ENCODE measurements around the gene CYP2W1. TPM values are rescaled to one million over a fixed set of nuclear protein-coding genes. Genes with fewer than 3 reads are reported as not detected.

The CYP2W1 gene
- total and polyA plus RNA-seq, 11 donors: not detected

- WGBS, 4 donors: 87 to 95% (median 90%) methylated on average over 20 to 24 of the region's 24 CpGs
- DNase-seq (no peak), ATAC-seq (no peak)
- H3K36me3 ChIP-seq: peaks cover 0 to under 1% (median 0%) of the 10 kb centered on the region in 9 donors
- intact Hi-C loops (cut with DNase I): no loop called here
- H3K4me1 ChIP-seq: peaks cover 3 to 18% (median 13%) of the 10 kb centered on the region in 12 donors
- H3K27ac ChIP-seq: no peak overlapping the region
- H3K4me3 ChIP-seq: no peak overlapping the region
- H3K27me3 ChIP-seq: peaks cover 0 to 9% (median 0%) of the 10 kb centered on the region in 9 donors
- TF ChIP-seq, protein P1, sequence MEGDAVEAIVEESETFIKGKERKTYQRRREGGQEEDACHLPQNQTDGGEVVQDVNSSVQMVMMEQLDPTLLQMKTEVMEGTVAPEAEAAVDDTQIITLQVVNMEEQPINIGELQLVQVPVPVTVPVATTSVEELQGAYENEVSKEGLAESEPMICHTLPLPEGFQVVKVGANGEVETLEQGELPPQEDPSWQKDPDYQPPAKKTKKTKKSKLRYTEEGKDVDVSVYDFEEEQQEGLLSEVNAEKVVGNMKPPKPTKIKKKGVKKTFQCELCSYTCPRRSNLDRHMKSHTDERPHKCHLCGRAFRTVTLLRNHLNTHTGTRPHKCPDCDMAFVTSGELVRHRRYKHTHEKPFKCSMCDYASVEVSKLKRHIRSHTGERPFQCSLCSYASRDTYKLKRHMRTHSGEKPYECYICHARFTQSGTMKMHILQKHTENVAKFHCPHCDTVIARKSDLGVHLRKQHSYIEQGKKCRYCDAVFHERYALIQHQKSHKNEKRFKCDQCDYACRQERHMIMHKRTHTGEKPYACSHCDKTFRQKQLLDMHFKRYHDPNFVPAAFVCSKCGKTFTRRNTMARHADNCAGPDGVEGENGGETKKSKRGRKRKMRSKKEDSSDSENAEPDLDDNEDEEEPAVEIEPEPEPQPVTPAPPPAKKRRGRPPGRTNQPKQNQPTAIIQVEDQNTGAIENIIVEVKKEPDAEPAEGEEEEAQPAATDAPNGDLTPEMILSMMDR (IDR thresholded peaks at IDR 0.05): no peak
- TF ChIP-seq POLR2A (IDR thresholded peaks at IDR 0.05): no peak
- H3K9me3 ChIP-seq: no peaks in the 10 kb centered on the region
These were observed 4.4 kb upstream of the CYP2W1 start for GRCh38 chr7:978416-979091.

- intact Hi-C loops (cut with DNase I): no loop called here
- no peak for DNase-seq
- Histone ChIP-seq H3K4me3 (no peak overlapping the region), H3K9me3 (no peaks in the 10 kb centered on the region), H3K4me1 (peaks cover 0 to 12% (median 7%) of the 10 kb centered on the region in 12 donors), H3K27me3 (peaks cover 0 to 12% (median 0%) of the 10 kb centered on the region in 9 donors), H3K27ac (no peak overlapping the region), H3K36me3 (no peaks in the 10 kb centered on the region)
- TF ChIP-seq POLR2A (IDR thresholded peaks at IDR 0.05): no peak
- TF ChIP-seq, protein P1 (IDR thresholded peaks at IDR 0.05): no peak
- 75 to 83% (median 77%) methylated on average over 16 of the region's 16 CpGs for WGBS, 4 donors
- no peak for ATAC-seq
These were observed 3.8 kb upstream of the CYP2W1 start for GRCh38 chr7:979151-979550.

GRCh38 chr7:979886-980571, 3.0 kb upstream of the CYP2W1 start:
- Histone ChIP-seq H3K27ac (no peak overlapping the region), H3K4me1 (peaks cover 0 to 9% (median 3%) of the 10 kb centered on the region in 12 donors), H3K27me3 (peaks cover 0 to 20% (median 3%) of the 10 kb centered on the region in 9 donors), H3K36me3 (no peaks in the 10 kb centered on the region), H3K4me3 (no peak overlapping the region), H3K9me3 (no peaks in the 10 kb centered on the region)
- intact Hi-C loops (cut with DNase I): no loop called here
- 55 to 67% (median 64%) methylated on average over 14 to 15 of the region's 15 CpGs for WGBS, 4 donors
- no peak for TF ChIP-seq POLR2A (IDR thresholded peaks at IDR 0.05)
- TF ChIP-seq, protein P1 (IDR thresholded peaks at IDR 0.05): no peak
- ATAC-seq (peak in 3 of 4 donors; percentile 10 to 51 (median 12)), DNase-seq (no peak)

GRCh38 chr7:981793-982510, 1.0 kb upstream of the CYP2W1 start:
- Histone ChIP-seq H3K36me3 (no peaks in the 10 kb centered on the region), H3K4me3 (no peak overlapping the region), H3K4me1 (peaks cover 0 to 3% (median 0%) of the 10 kb centered on the region in 12 donors), H3K9me3 (no peaks in the 10 kb centered on the region), H3K27ac (no peak overlapping the region), H3K27me3 (peaks cover 0 to 37% (median 11%) of the 10 kb centered on the region in 9 donors)
- intact Hi-C loops (cut with DNase I): no loop called here
- WGBS, 4 donors: 77 to 89% (median 86%) methylated on average over 16 to 19 of the region's 19 CpGs
- DNase-seq (no peak), ATAC-seq (no peak)
- TF ChIP-seq, protein P1 (IDR thresholded peaks at IDR 0.05): no peak
- TF ChIP-seq POLR2A (IDR thresholded peaks at IDR 0.05): no peak
